Neural progenitor cell (in vitro differentiated cells): Measurements from ENCODE around the gene TEPSIN. TPM values are rescaled to one million over a fixed set of nuclear protein-coding genes. Genes with fewer than 3 reads are reported as not detected.

Experiments
- DNase-seq: peaks from one replicate; pipeline ENCODE4 v3.0.0-alpha.2; 2016; ENCODE audit warnings: low spot score
- H2AFZ ChIP-seq: fragments of 200-600 bp; sonication (generic); replicated peaks from 2 replicates; pipeline ENCODE4 v1.6.1; 2016; ENCODE audit warnings: antibody characterized with exemption
- H3F3A ChIP-seq: fragments of 200-600 bp; sonication (generic); 2 replicates; pipeline ENCODE4 v1.6.1; 2016; ENCODE audit warnings: antibody characterized with exemption, low read depth
- H3K27ac ChIP-seq: fragments of 200-600 bp; sonication (generic); 2 replicates; pipeline ENCODE4 v1.5.1; 2016; ENCODE audit warnings: mild to moderate bottlenecking
- H3K27me3 ChIP-seq: fragments of 200-600 bp; sonication (generic); 2 replicates; pipeline ENCODE4 v1.6.1; 2016; ENCODE audit warnings: mild to moderate bottlenecking, moderate library complexity
- H3K36me3 ChIP-seq: fragments of 200-600 bp; sonication (generic); 2 replicates; pipeline ENCODE4 v1.5.1; 2016
- H3K4me1 ChIP-seq: fragments of 200-600 bp; sonication (generic); 2 replicates; pipeline ENCODE4 v1.6.1; 2016; ENCODE audit warnings: mixed run types
- H3K4me2 ChIP-seq: fragments of 200-600 bp; sonication (generic); 2 replicates; pipeline ENCODE4 v1.6.1; 2016
- H3K4me3 ChIP-seq: fragments of 200-600 bp; sonication (generic); 2 replicates; pipeline ENCODE4 v1.5.1; 2016
- H3K79me2 ChIP-seq: fragments of 200-600 bp; sonication (generic); 2 replicates; pipeline ENCODE4 v1.6.1; 2016; ENCODE audit warnings: low read depth
- H3K9ac ChIP-seq: fragments of 200-600 bp; sonication (generic); 2 replicates; pipeline ENCODE4 v1.6.1; 2016
- H3K9me3 ChIP-seq: fragments of 200-600 bp; sonication (generic); 2 replicates; pipeline ENCODE4 v1.5.1; 2016; ENCODE audit warnings: low read depth
- H4K20me1 ChIP-seq: fragments of 200-600 bp; sonication (generic); 2 replicates; pipeline ENCODE4 v1.6.1; 2016; ENCODE audit warnings: low read depth
- H3K27ac Mint-ChIP-seq: 3 replicates; pipeline ENCODE4 v1.8.0; 2021; ENCODE audit warnings: mixed read lengths
- H3K27me3 Mint-ChIP-seq: 2 replicates; pipeline ENCODE4 v1.8.0; 2022; ENCODE audit warnings: low read depth, mild to moderate bottlenecking, inconsistent platforms, moderate library complexity, mixed read lengths; ENCODE audit not compliant: insufficient read depth
- H3K36me3 Mint-ChIP-seq: 3 replicates; pipeline ENCODE4 v1.8.0; 2021; ENCODE audit warnings: mixed read lengths
- H3K4me1 Mint-ChIP-seq: 3 replicates; pipeline ENCODE4 v1.8.0; 2021; ENCODE audit warnings: mixed read lengths
- H3K4me3 Mint-ChIP-seq: 3 replicates; pipeline ENCODE4 v1.8.0; 2021; ENCODE audit warnings: mild to moderate bottlenecking, moderate library complexity, mixed read lengths
- H3K9me3 Mint-ChIP-seq: 3 replicates; pipeline ENCODE4 v1.8.0; 2020; ENCODE audit warnings: mixed read lengths
- EZH2 ChIP-seq: fragments of 200-600 bp; sonication (generic); IDR thresholded peaks from 2 replicates; pipeline ENCODE4 v1.6.1; 2017; ENCODE audit warnings: antibody characterized with exemption, mild to moderate bottlenecking, moderate library complexity
- EZH2phosphoT487 ChIP-seq: fragments of 200-600 bp; sonication (generic); IDR thresholded peaks from 2 replicates; pipeline ENCODE4 v1.6.1; 2017; ENCODE audit warnings: antibody characterized with exemption
- total RNA-seq: library from RNA; depleted of rRNA; stranded (reverse); fragments of >200 nt; gene quantifications from 2 replicates; pipeline ENCODE4 v1.2.3, GENCODE V29; 2015; ENCODE audit warnings: low replicate concordance
- TF ChIP-seq, protein P1 (sequence below): fragments of 200-600 bp; sonication (generic); IDR thresholded peaks from 2 replicates; pipeline ENCODE4 v1.5.1; 2017; ENCODE audit warnings: antibody characterized with exemption, mild to moderate bottlenecking

The TEPSIN gene
- total RNA-seq, 1 donor from 2014 or later: 20.6 TPM

DNA sequence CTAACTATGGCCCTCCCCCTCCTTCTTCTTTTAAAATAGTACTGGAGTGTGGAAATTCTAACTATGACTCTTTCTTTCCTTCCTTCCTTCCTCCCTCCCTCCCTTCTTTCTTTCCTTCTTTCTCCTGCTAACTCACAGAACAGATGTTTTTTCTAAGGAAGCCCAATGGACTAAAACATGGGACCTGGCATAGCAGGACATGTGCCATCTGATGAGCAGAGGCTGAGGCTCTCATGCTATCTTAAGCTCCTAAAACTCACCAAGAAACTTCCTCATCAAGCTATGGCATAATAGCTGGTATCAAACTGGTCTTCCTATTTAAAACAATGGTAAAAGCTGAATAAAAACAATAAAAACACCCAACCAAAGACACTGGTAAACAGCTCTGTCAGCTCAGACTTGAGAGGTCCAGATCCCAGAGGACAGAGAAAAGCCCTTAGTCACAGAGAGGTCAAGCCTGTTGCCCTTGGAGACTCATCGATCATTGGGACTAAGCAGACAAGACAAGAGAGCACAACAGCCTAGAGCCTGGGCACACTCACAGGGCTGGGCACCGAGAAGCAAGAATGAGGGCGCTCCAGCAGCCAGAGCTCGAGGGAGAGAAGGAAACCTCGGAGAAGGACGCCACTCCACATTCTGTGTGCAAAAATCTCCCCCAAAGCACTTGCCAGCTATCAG lies 28.7 kb upstream of the TEPSIN start:
- Mint-ChIP-seq H3K9me3 (no peaks in the 10 kb centered on the region), H3K4me3 (no peak overlapping the region), H3K27ac (no peak overlapping the region), H3K36me3 (peaks cover 28% of the 10 kb centered on the region), H3K4me1 (no peaks in the 10 kb centered on the region), H3K27me3 (no peaks in the 10 kb centered on the region)
- H3K4me2 ChIP-seq: no peak overlapping the region
- no peaks in the 10 kb centered on the region for H3K36me3 ChIP-seq
- no peaks in the 10 kb centered on the region for H3K9me3 ChIP-seq
- H3F3A ChIP-seq: no peaks in the 10 kb centered on the region
- no peaks in the 10 kb centered on the region for H3K4me1 ChIP-seq
- no peak overlapping the region for H3K4me3 ChIP-seq
- no peak overlapping the region for H2AFZ ChIP-seq
- H3K9ac ChIP-seq: no peak overlapping the region
- TF ChIP-seq, protein P1, sequence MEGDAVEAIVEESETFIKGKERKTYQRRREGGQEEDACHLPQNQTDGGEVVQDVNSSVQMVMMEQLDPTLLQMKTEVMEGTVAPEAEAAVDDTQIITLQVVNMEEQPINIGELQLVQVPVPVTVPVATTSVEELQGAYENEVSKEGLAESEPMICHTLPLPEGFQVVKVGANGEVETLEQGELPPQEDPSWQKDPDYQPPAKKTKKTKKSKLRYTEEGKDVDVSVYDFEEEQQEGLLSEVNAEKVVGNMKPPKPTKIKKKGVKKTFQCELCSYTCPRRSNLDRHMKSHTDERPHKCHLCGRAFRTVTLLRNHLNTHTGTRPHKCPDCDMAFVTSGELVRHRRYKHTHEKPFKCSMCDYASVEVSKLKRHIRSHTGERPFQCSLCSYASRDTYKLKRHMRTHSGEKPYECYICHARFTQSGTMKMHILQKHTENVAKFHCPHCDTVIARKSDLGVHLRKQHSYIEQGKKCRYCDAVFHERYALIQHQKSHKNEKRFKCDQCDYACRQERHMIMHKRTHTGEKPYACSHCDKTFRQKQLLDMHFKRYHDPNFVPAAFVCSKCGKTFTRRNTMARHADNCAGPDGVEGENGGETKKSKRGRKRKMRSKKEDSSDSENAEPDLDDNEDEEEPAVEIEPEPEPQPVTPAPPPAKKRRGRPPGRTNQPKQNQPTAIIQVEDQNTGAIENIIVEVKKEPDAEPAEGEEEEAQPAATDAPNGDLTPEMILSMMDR: no peak
- TF ChIP-seq EZH2: no peak
- TF ChIP-seq EZH2phosphoT487: no peak
- no peaks in the 10 kb centered on the region for H4K20me1 ChIP-seq
- no peaks in the 10 kb centered on the region for H3K79me2 ChIP-seq
- no peak overlapping the region for H3K27ac ChIP-seq
- no peaks in the 10 kb centered on the region for H3K27me3 ChIP-seq
- no peak for DNase-seq

DNA sequence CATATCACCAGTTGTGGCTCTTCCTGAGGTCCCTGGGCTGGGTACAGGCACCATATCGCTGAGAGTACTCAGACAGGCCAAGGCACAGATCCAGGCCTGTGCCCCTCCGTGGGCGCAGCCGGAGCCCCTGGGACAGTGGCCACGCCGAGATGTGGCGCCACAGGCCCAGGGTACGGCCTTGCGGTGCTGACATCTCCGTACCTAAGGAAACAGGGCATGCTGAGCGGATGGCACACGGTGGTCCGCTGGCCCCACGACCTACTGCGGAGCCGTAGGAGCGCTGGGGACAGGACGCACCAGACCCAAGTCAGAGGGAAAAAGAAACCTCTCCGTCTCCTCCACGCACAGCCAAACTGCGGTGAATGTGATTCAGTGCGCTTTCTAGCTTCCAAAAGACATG lies 26.7 kb upstream of the TEPSIN start:
- H3K27me3 ChIP-seq: no peaks in the 10 kb centered on the region
- H2AFZ ChIP-seq: no peak overlapping the region
- H3K27ac ChIP-seq: no peak overlapping the region
- H4K20me1 ChIP-seq: no peaks in the 10 kb centered on the region
- TF ChIP-seq EZH2phosphoT487: no peak
- TF ChIP-seq, protein P1: no peak
- TF ChIP-seq EZH2: no peak
- H3K4me1 ChIP-seq: no peaks in the 10 kb centered on the region
- no peak overlapping the region for H3K9ac ChIP-seq
- no peaks in the 10 kb centered on the region for H3K79me2 ChIP-seq
- Mint-ChIP-seq H3K4me3 (no peak overlapping the region), H3K27me3 (no peaks in the 10 kb centered on the region), H3K27ac (no peak overlapping the region), H3K4me1 (no peaks in the 10 kb centered on the region), H3K36me3 (peaks cover 27% of the 10 kb centered on the region), H3K9me3 (no peaks in the 10 kb centered on the region)
- H3K4me2 ChIP-seq: no peak overlapping the region
- H3K36me3 ChIP-seq: no peaks in the 10 kb centered on the region
- H3F3A ChIP-seq: no peaks in the 10 kb centered on the region
- no peaks in the 10 kb centered on the region for H3K9me3 ChIP-seq
- DNase-seq: no peak
- H3K4me3 ChIP-seq: no peak overlapping the region

DNA sequence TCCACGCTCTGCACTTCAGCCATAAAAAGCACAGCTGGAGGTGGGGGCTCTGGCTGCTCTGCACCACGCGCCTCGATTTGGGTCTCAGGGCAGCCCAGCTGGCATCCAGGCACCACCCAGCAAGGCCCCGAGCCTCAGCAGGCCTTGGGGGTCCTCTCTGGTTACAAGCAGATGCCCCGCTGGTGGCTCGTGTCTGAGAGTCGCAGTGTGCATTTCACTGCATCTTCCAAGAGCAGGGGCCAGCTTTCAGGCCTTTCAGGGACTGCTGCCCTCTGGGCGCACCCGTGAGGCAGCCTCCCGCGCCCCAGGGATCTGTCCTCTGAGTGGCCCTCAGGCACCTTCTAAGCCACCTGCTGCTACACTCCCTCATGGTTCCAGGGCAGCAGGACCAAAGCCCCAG lies 25.8 kb upstream of the TEPSIN start:
- H3K27me3 Mint-ChIP-seq: no peaks in the 10 kb centered on the region

More for the DNA sequence above, 25.8 kb upstream of the TEPSIN start:
- TF ChIP-seq EZH2 (no peak), EZH2phosphoT487 (no peak)
- TF ChIP-seq, protein P1: no peak
- no peak overlapping the region for H3K4me2 ChIP-seq
- no peak overlapping the region for H3K27ac ChIP-seq
- H3K36me3 Mint-ChIP-seq: peaks cover 24% of the 10 kb centered on the region
- no peaks in the 10 kb centered on the region for H3F3A ChIP-seq
- H3K9me3 ChIP-seq: no peaks in the 10 kb centered on the region
- no peaks in the 10 kb centered on the region for H3K27me3 ChIP-seq
- no peak overlapping the region for H3K9ac ChIP-seq
- H2AFZ ChIP-seq: no peak overlapping the region
- DNase-seq: no peak
- no peaks in the 10 kb centered on the region for H3K4me1 ChIP-seq
- no peak overlapping the region for H3K27ac Mint-ChIP-seq
- H3K36me3 ChIP-seq: no peaks in the 10 kb centered on the region
- H3K4me3 Mint-ChIP-seq: no peak overlapping the region
- H3K4me3 ChIP-seq: no peak overlapping the region
- no peaks in the 10 kb centered on the region for H3K9me3 Mint-ChIP-seq
- H3K79me2 ChIP-seq: no peaks in the 10 kb centered on the region
- H4K20me1 ChIP-seq: no peaks in the 10 kb centered on the region
- no peaks in the 10 kb centered on the region for H3K4me1 Mint-ChIP-seq
